Stromal cell of bone marrow (primary cell): ENCODE measurements around the gene NXPH1.

Experiments
- DNase-seq: peaks from one replicate; pipeline ENCODE4 v3.0.0-alpha.2; 2012; ENCODE audit warnings: low read depth

The NXPH1 gene

GRCh38 chr7:8597565-8597964, 164.2 kb downstream of the NXPH1 start:
- DNase-seq, result no peak

GRCh38 chr7:8601121-8601520, 167.7 kb downstream of the NXPH1 start:
- no peak for DNase-seq

GRCh38 chr7:8605221-8605620, 171.8 kb downstream of the NXPH1 start:
- no peak for DNase-seq

- DNase-seq, result no peak
Measured at GRCh38 chr7:8612584-8612983, 179.2 kb downstream of the NXPH1 start.

- DNase-seq, result no peak
Measured at GRCh38 chr7:8613191-8613590, 179.8 kb downstream of the NXPH1 start.

GRCh38 chr7:8615019-8615418, 181.6 kb downstream of the NXPH1 start:
- DNase-seq, result no peak

- no peak for DNase-seq
Measured at GRCh38 chr7:8618441-8619070, 185.1 kb downstream of the NXPH1 start.

- DNase-seq, result no peak
Measured at GRCh38 chr7:8620169-8620568, 186.8 kb downstream of the NXPH1 start.

- no peak for DNase-seq
Measured at GRCh38 chr7:8625612-8626011, 192.2 kb downstream of the NXPH1 start.

GRCh38 chr7:8627325-8627724, 193.9 kb downstream of the NXPH1 start:
- DNase-seq, result no peak

- DNase-seq, result no peak
Measured at GRCh38 chr7:8628656-8629055, 195.2 kb downstream of the NXPH1 start.

- DNase-seq, result no peak
Measured at GRCh38 chr7:8629504-8629903, 196.1 kb downstream of the NXPH1 start.

- DNase-seq, result no peak
Measured at GRCh38 chr7:8637322-8637721, 203.9 kb downstream of the NXPH1 start.

- DNase-seq, result no peak
Measured at GRCh38 chr7:8638076-8638475, 204.7 kb downstream of the NXPH1 start.

- DNase-seq, result no peak
Measured at GRCh38 chr7:8639668-8640067, 206.3 kb downstream of the NXPH1 start.

- DNase-seq, result no peak
Measured at GRCh38 chr7:8640671-8641070, 207.3 kb downstream of the NXPH1 start.

- no peak for DNase-seq
Measured at GRCh38 chr7:8668627-8669500, 235.5 kb downstream of the NXPH1 start.

GRCh38 chr7:8669501-8669851, 236.1 kb downstream of the NXPH1 start:
- no peak for DNase-seq

GRCh38 chr7:8684426-8684825, 251.0 kb downstream of the NXPH1 start:
- DNase-seq, result no peak

GRCh38 chr7:8699875-8700624, 266.6 kb downstream of the NXPH1 start:
- DNase-seq, result no peak

- DNase-seq, result no peak
Measured at GRCh38 chr7:8702807-8703206, 269.4 kb downstream of the NXPH1 start.

- no peak for DNase-seq
Measured at GRCh38 chr7:8710124-8710523, 276.7 kb downstream of the NXPH1 start.

GRCh38 chr7:8714791-8715190, 281.4 kb downstream of the NXPH1 start:
- DNase-seq, result no peak
